ENCODE results near the gene ZNF655.
"Not testable (repeated sequence)": the region's sequence is repeated elsewhere in the genome, so short reads cannot be mapped to it uniquely, and the experiment has no call there.

ZNF655 gene

DNA sequence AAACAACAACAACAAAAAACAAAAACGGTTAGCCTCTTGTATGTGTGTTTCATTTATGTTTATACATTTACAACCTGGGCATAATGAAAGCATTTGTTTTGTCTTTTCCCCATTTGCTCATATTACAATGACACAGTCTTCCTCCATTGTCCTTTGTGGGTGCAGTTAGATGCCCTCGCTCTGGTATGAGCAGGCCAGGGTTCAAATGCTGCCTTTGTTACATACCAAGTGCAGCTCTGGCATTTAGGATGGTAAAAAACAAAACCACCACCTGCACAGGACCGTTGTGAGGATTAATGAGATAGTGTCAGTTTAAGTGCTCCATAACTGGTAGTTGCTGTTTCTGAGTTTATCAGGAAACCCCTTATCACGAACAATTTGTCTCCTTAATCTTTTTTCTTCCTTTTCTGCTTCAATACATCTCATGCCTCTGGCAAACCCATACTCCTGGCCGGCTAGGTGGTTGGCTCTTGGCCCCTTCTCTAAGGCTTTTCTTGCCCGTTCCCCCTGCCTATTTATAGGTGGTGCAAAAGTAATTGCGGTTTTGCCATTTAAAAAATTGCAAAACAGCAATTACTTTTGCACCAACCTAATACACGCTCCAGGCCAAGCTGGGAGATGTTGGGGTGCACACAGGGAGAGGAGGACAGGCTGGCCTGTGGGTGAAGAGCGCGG is 21.0 kb downstream of the ZNF655 start:
- H3K36me3 ChIP-seq (replicated peaks; ENCODE audit: insufficient read depth, low read length), result no peaks in the 10 kb centered on the region
- H2AFZ ChIP-seq (ENCODE audit: low read length), result peak overlapping the region; percentile 82
- peak; percentile 54 for DNase-seq
- no peak for TF ChIP-seq EZH2 (optimal IDR thresholded peaks at IDR 0.05; ENCODE audit: low read depth, low read length)
- no peak for TF ChIP-seq CTCF (IDR thresholded peaks at IDR 0.05; ENCODE audit: low read length)
- TF ChIP-seq EZH2phosphoT487 (IDR thresholded peaks at IDR 0.05; ENCODE audit: low read length), result no peak
- peak overlapping the region; percentile 86 for H3K27ac ChIP-seq (ENCODE audit: low read length)
- peaks cover 30% of the 10 kb centered on the region for H3K4me1 ChIP-seq (ENCODE audit: low read length)
- H3K9ac ChIP-seq (ENCODE audit: low read length), result peak overlapping the region; percentile 78
- H3K27me3 ChIP-seq (replicated peaks; ENCODE audit: insufficient read depth, low read length), result no peaks in the 10 kb centered on the region
- peak overlapping the region; percentile 100 for H3K4me2 ChIP-seq (ENCODE audit: low read depth, low read length)
- no peaks in the 10 kb centered on the region for H3K79me2 ChIP-seq (ENCODE audit: low read length)
- H4K20me1 ChIP-seq (ENCODE audit: insufficient read depth, low read length), result no peaks in the 10 kb centered on the region
- H3K4me3 ChIP-seq (ENCODE audit: low read length), result peak overlapping the region; percentile 73
- H3K9me3 ChIP-seq (replicated peaks; ENCODE audit: insufficient read depth, low read length), result no peaks in the 10 kb centered on the region
- H3F3A ChIP-seq (ENCODE audit: insufficient read depth, low read length), result peaks cover 33% of the 10 kb centered on the region
- H3K9me2 ChIP-seq (replicated peaks; ENCODE audit: insufficient read depth, low read length), result no peaks in the 10 kb centered on the region

- Histone ChIP-seq H4K20me1 (ENCODE audit: insufficient read depth, low read length) (no peaks in the 10 kb centered on the region), H3K9me3 (replicated peaks; ENCODE audit: insufficient read depth, low read length) (no peaks in the 10 kb centered on the region), H3K4me3 (ENCODE audit: low read length) (peak overlapping the region; percentile 73), H3K27me3 (replicated peaks; ENCODE audit: insufficient read depth, low read length) (no peaks in the 10 kb centered on the region), H3K79me2 (ENCODE audit: low read length) (no peaks in the 10 kb centered on the region), H2AFZ (ENCODE audit: low read length) (peak overlapping the region; percentile 82), H3K27ac (ENCODE audit: low read length) (peak overlapping the region; percentile 86), H3K36me3 (replicated peaks; ENCODE audit: insufficient read depth, low read length) (no peaks in the 10 kb centered on the region), H3K4me1 (ENCODE audit: low read length) (peaks cover 30% of the 10 kb centered on the region), H3F3A (ENCODE audit: insufficient read depth, low read length) (peaks cover 33% of the 10 kb centered on the region), H3K4me2 (ENCODE audit: low read depth, low read length) (peak overlapping the region; percentile 100), H3K9ac (ENCODE audit: low read length) (peak overlapping the region; percentile 78), H3K9me2 (replicated peaks; ENCODE audit: insufficient read depth, low read length) (no peaks in the 10 kb centered on the region)
- no peak for TF ChIP-seq EZH2phosphoT487 (IDR thresholded peaks at IDR 0.05; ENCODE audit: low read length)
- no peak for TF ChIP-seq EZH2 (optimal IDR thresholded peaks at IDR 0.05; ENCODE audit: low read depth, low read length)
- TF ChIP-seq CTCF (IDR thresholded peaks at IDR 0.05; ENCODE audit: low read length), result peak; percentile 52
- peak; percentile 67 for DNase-seq
Measured at GRCh38 chr7:99579956-99580777, 21.7 kb downstream of the ZNF655 start.

DNA sequence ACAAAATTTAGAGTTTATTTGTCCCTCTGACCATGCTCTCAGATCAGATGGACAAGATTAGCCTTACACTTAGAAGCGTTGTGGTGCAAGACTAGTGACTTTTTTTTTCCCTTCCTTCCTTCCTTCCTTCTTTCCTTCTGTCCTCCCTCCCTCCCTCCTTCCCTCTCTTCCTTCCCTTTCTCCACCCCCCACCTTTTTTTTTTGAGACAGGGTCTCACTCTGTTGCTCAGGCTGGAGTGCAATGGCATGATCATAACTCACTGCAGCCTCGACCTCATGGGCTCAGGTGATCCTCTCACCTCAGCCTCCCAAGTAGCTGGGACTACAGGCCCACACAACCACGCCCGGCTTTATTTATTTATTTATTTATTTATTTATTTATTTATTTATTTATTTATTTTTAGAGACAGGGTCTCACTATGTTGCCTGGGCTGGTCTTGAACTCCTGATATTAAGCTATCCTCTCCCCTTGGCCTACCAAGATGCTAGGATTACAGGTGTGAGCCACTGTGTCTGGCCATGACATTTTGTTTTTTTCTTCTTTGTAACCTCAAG is 22.4 kb downstream of the ZNF655 start:
- Histone ChIP-seq H3K4me1 (ENCODE audit: low read length) (peaks cover 30% of the 10 kb centered on the region), H3K9ac (ENCODE audit: low read length) (peak overlapping the region; percentile 78), H3K27ac (ENCODE audit: low read length) (peak overlapping the region; percentile 86; the same call in 1 of the 2 replicates), H2AFZ (ENCODE audit: low read length) (peak overlapping the region; percentile 82), H3K4me2 (ENCODE audit: low read depth, low read length) (peak overlapping the region; percentile 100), H3K4me3 (ENCODE audit: low read length) (peak overlapping the region; percentile 73), H3F3A (ENCODE audit: insufficient read depth, low read length) (peaks cover 33% of the 10 kb centered on the region)
- DNase-seq; H3K9me3 ChIP-seq (replicated peaks; ENCODE audit: insufficient read depth, low read length); H3K36me3 ChIP-seq (replicated peaks; ENCODE audit: insufficient read depth, low read length); H4K20me1 ChIP-seq (ENCODE audit: insufficient read depth, low read length); H3K27me3 ChIP-seq (replicated peaks; ENCODE audit: insufficient read depth, low read length); H3K79me2 ChIP-seq (ENCODE audit: low read length); H3K9me2 ChIP-seq (replicated peaks; ENCODE audit: insufficient read depth, low read length): not testable (repeated sequence)

Measured in MM.1S (cell line).